HL-60 (cell line): ENCODE results near the gene ZNF275.

Source experiments
- DNase-seq, 2 experiments: peaks; one replicate each; pipeline ENCODE4 v3.0.0-alpha.2; 2010 to 2020; ENCODE audit warnings: low read depth in 1 of 2, low spot score in 1 of 2
- H3K27ac ChIP-seq: fragments of 250-450 bp; sonication (Bioruptor Pico); replicated peaks from 2 replicates; pipeline ENCODE4 v1.5.1; 2020; ENCODE audit warnings: mild to moderate bottlenecking, moderate library complexity
- H3K27me3 ChIP-seq: fragments of 250-450 bp; sonication (Bioruptor Pico); 2 replicates; pipeline ENCODE4 v1.5.1; 2021; ENCODE audit warnings: mild to moderate bottlenecking, moderate library complexity; ENCODE audit not compliant: insufficient read depth, poor library complexity, severe bottlenecking
- H3K4me3 ChIP-seq: replicated peaks from 2 replicates; pipeline ENCODE4 v1.5.1; 2011; ENCODE audit warnings: mild to moderate bottlenecking, control low read depth, low read length; ENCODE audit not compliant: insufficient read depth
- CTCF ChIP-seq: IDR thresholded peaks from one replicate; pipeline ENCODE4 v1.5.1; 2011; ENCODE audit warnings: low read length, control low read depth, inconsistent platforms; ENCODE audit not compliant: insufficient read depth
- GABPA ChIP-seq: IDR thresholded peaks from 2 replicates; pipeline ENCODE4 v1.6.1; 2012; ENCODE audit warnings: low read depth
- POLR2AphosphoS5 ChIP-seq: IDR thresholded peaks from 2 replicates; pipeline ENCODE4 v1.6.1; 2012; ENCODE audit warnings: low read depth
- REST ChIP-seq: IDR thresholded peaks from 2 replicates; pipeline ENCODE4 v1.6.1; 2012; ENCODE audit warnings: low read depth; ENCODE audit not compliant: insufficient replicate concordance
- SPI1 ChIP-seq: IDR thresholded peaks from 2 replicates; pipeline ENCODE4 v1.6.1; 2012; ENCODE audit warnings: low read depth, mild to moderate bottlenecking, borderline replicate concordance

ZNF275 gene

GRCh38 chrX:153343674-153344073 is 9.7 kb downstream of the ZNF275 start:
- Histone ChIP-seq H3K27ac (no peak overlapping the region), H3K27me3 (no peaks in the 10 kb centered on the region), H3K4me3 (no peak overlapping the region)
- TF ChIP-seq CTCF (no peak), GABPA (no peak), REST (no peak), SPI1 (no peak), POLR2AphosphoS5 (no peak)
- DNase-seq: no peak

- DNase-seq: no peak
- TF ChIP-seq GABPA (no peak), SPI1 (no peak), REST (no peak), CTCF (no peak), POLR2AphosphoS5 (no peak)
- Histone ChIP-seq H3K4me3 (no peak overlapping the region), H3K27me3 (no peaks in the 10 kb centered on the region), H3K27ac (no peak overlapping the region)
These were observed 13.6 kb downstream of the ZNF275 start for GRCh38 chrX:153347530-153347929.

GRCh38 chrX:153348421-153348820 is 14.5 kb downstream of the ZNF275 start:
- no peak for DNase-seq
- Histone ChIP-seq H3K27me3 (no peaks in the 10 kb centered on the region), H3K4me3 (no peak overlapping the region), H3K27ac (no peak overlapping the region)
- TF ChIP-seq GABPA (no peak), POLR2AphosphoS5 (no peak), CTCF (no peak), REST (no peak), SPI1 (no peak)
